SK-N-SH (cell line): ENCODE measurements around the gene PKP2. TPM values are rescaled to one million over a fixed set of nuclear protein-coding genes. Genes with fewer than 3 reads are reported as not detected.

Source experiments
- CTCF ChIA-PET: fragments of 300-600, 350-600 bp; formaldehyde crosslinking; extraction: SDS; loops from one replicate; lab custom pipeline; 2021; lab: Yijun Ruan, JAX
- POLR2A ChIA-PET: fragments of 350-600 bp; sonication (Branson Sonifier 250); formaldehyde crosslinking; extraction: SDS; loops from one replicate; lab custom pipeline; 2020; ENCODE audit warnings: antibody characterized with exemption, inconsistent platforms; lab: Yijun Ruan, JAX
- DNase-seq: peaks from one replicate; pipeline ENCODE4 v3.0.0; 2012
- H2AFZ ChIP-seq: fragments of 200-600 bp; sonication (generic); 2 replicates; pipeline ENCODE4 v1.8.1; 2016; ENCODE audit warnings: antibody characterized with exemption, mild to moderate bottlenecking, low read depth
- H3F3A ChIP-seq: fragments of 200-600 bp; sonication (generic); replicated peaks from 2 replicates; pipeline ENCODE3; 2016; ENCODE audit warnings: antibody characterized with exemption, mild to moderate bottlenecking; ENCODE audit not compliant: insufficient read depth
- H3K27ac ChIP-seq, 2 experiments: fragments of 200-500 bp in 1 of 2; fragments of 200-600 bp in 1 of 2; sonication (Bioruptor generic) in 1 of 2; sonication (generic), shearing (Covaris generic) in 1 of 2; 2 replicates each; pipeline versions ENCODE4 v1.5.1 to v1.6.1; 2014 to 2016; ENCODE audit warnings: low read depth in 2 of 2, inconsistent platforms in 1 of 2, low read length in 1 of 2, mild to moderate bottlenecking in 1 of 2, mixed read lengths in 1 of 2
- H3K27me3 ChIP-seq: fragments of 200-600 bp; sonication (generic), shearing (Covaris generic); 2 replicates; pipeline ENCODE4 v1.6.1; 2016; ENCODE audit warnings: mixed run types; ENCODE audit not compliant: insufficient read depth
- H3K36me3 ChIP-seq, 2 experiments: fragments of 200-500 bp in 1 of 2; fragments of 200-600 bp in 1 of 2; sonication (Bioruptor generic) in 1 of 2; sonication (generic) in 1 of 2; replicated peaks in 1 of 2; 2 replicates each; pipeline versions ENCODE3 to v1.5.1; 2014 to 2016; ENCODE audit warnings: low read length in 1 of 2, mild to moderate bottlenecking in 1 of 2; ENCODE audit not compliant: insufficient read depth in 2 of 2, control insufficient read depth in 1 of 2
- H3K4me1 ChIP-seq, 2 experiments: fragments of 200-500 bp in 1 of 2; fragments of 200-600 bp in 1 of 2; sonication (Bioruptor generic) in 1 of 2; sonication (generic), shearing (Covaris generic) in 1 of 2; 2 replicates each; pipeline versions ENCODE4 v1.5.1 to v1.6.1; 2014 to 2016; ENCODE audit warnings: low read depth in 1 of 2, low read length in 1 of 2, mixed run types in 1 of 2; ENCODE audit not compliant: insufficient read depth in 2 of 2, control insufficient read depth in 1 of 2
- H3K4me2 ChIP-seq: fragments of 200-600 bp; sonication (generic), shearing (Covaris generic); 2 replicates; pipeline ENCODE4 v1.6.1; 2017; ENCODE audit warnings: mixed run types
- H3K4me3 ChIP-seq, 2 experiments: fragments of 200-500 bp in 1 of 2; fragments of 200-600 bp in 1 of 2; sonication (Bioruptor generic) in 1 of 2; sonication (generic), shearing (Covaris generic) in 1 of 2; 2 replicates each; pipeline versions ENCODE4 v1.5.1 to v1.8.1; 2014 to 2016; ENCODE audit warnings: low read depth in 2 of 2, inconsistent platforms in 1 of 2, low read length in 1 of 2, mild to moderate bottlenecking in 1 of 2, mixed read lengths in 1 of 2, moderate library complexity in 1 of 2
- H3K79me2 ChIP-seq: fragments of 200-600 bp; sonication (generic); 2 replicates; pipeline ENCODE4 v1.8.1; 2017; ENCODE audit warnings: mild to moderate bottlenecking; ENCODE audit not compliant: insufficient read depth
- H3K9ac ChIP-seq: fragments of 200-600 bp; sonication (generic); 2 replicates; pipeline ENCODE4 v1.6.1; 2017; ENCODE audit warnings: mixed run types
- H3K9me2 ChIP-seq: fragments of 200-600 bp; sonication (generic); 2 replicates; pipeline ENCODE4 v1.6.1; 2017; ENCODE audit warnings: mixed run types
- H3K9me3 ChIP-seq: fragments of 200-600 bp; sonication (generic); 2 replicates; pipeline ENCODE4 v1.6.1; 2017; ENCODE audit warnings: mixed run types, mild to moderate bottlenecking, moderate library complexity
- H4K20me1 ChIP-seq: fragments of 200-600 bp; sonication (generic); 2 replicates; pipeline ENCODE4 v1.6.1; 2017; ENCODE audit warnings: mild to moderate bottlenecking, mixed run types; ENCODE audit not compliant: insufficient read depth
- ELF1 ChIP-seq: IDR thresholded peaks from 2 replicates; pipeline ENCODE4 v1.4.0; 2012
- EZH2phosphoT487 ChIP-seq: fragments of 200-600 bp; sonication (generic); IDR thresholded peaks from 2 replicates; pipeline ENCODE4 v1.6.1; 2017; ENCODE audit warnings: low read depth, mixed run types, mild to moderate bottlenecking, antibody characterized with exemption, moderate library complexity, borderline replicate concordance
- FOSL2 ChIP-seq: IDR thresholded peaks from 2 replicates; pipeline ENCODE4 v1.4.0; 2012; ENCODE audit warnings: low read depth, mild to moderate bottlenecking, moderate library complexity, borderline replicate concordance
- FOXJ3 ChIP-seq: sonication (generic); formaldehyde crosslinking; IDR thresholded peaks from 2 replicates; pipeline ENCODE4 v1.5.1; 2020; ENCODE audit warnings: mild to moderate bottlenecking, missing genetic modification reagents
- GATA2 ChIP-seq: sonication (generic); formaldehyde crosslinking; IDR thresholded peaks from 2 replicates; pipeline ENCODE4 v1.5.0; 2020; ENCODE audit warnings: mild to moderate bottlenecking, missing genetic modification reagents
- MEF2A ChIP-seq: IDR thresholded peaks from 2 replicates; pipeline ENCODE4 v1.4.0; 2012; ENCODE audit warnings: low read depth, borderline replicate concordance
- NFIC ChIP-seq: IDR thresholded peaks from 2 replicates; pipeline ENCODE4 v1.4.0; 2012; ENCODE audit warnings: borderline replicate concordance
- POLR2AphosphoS5 ChIP-seq: IDR thresholded peaks from 2 replicates; pipeline ENCODE4 v1.6.1; 2012; ENCODE audit warnings: low read depth, low read length
- RAD21 ChIP-seq: IDR thresholded peaks from 2 replicates; pipeline ENCODE4 v1.6.1; 2012; ENCODE audit warnings: mild to moderate bottlenecking, low read length
- TEAD4 ChIP-seq: IDR thresholded peaks from 2 replicates; pipeline ENCODE4 v1.4.0; 2012; ENCODE audit warnings: mild to moderate bottlenecking, borderline replicate concordance; ENCODE audit not compliant: insufficient read depth
- YY1 ChIP-seq: IDR thresholded peaks from 2 replicates; pipeline ENCODE4 v1.4.0; 2012; ENCODE audit warnings: low read depth, mild to moderate bottlenecking
- WGBS: methylation state at CpG from one replicate; pipeline ENCODE4 v1.1.6; 2017; ENCODE audit warnings: low lambda C conversion rate; 5-methylcytosine and 5-hydroxymethylcytosine counted together
- polyA plus RNA-seq, 3 experiments: library from polyadenylated mRNA; depleted of rRNA; stranded (reverse); fragments of >200 nt; gene quantifications; 2 replicates each; pipeline ENCODE4 v1.2.3, GENCODE V29; 2012
- TF ChIP-seq, protein P1 (sequence below): fragments of 200-600 bp; sonication (generic); IDR thresholded peaks from 2 replicates; pipeline ENCODE4 v1.6.1; 2017; ENCODE audit warnings: antibody characterized with exemption, mild to moderate bottlenecking, moderate library complexity
- TF ChIP-seq, protein P2 (sequence below): fragments of 150-350 bp; IDR thresholded peaks from 2 replicates; pipeline ENCODE4 v1.6.1; 2017; ENCODE audit warnings: antibody characterized with exemption, low read length, low read depth, borderline replicate concordance
- TF ChIP-seq, protein P3 (sequence below): IDR thresholded peaks from 2 replicates; pipeline ENCODE4 v1.6.1; 2012; ENCODE audit warnings: mild to moderate bottlenecking, low read depth, low read length, moderate library complexity
- TF ChIP-seq, protein P4 (sequence below): fragments of 150-350 bp; IDR thresholded peaks from 2 replicates; pipeline ENCODE4 v1.6.1; 2016; ENCODE audit warnings: mild to moderate bottlenecking, low read depth, low read length

The PKP2 gene
- polyA plus RNA-seq, 1 of the 3 experiments (the other 2 are of a cell fraction): 0.10 TPM

DNA sequence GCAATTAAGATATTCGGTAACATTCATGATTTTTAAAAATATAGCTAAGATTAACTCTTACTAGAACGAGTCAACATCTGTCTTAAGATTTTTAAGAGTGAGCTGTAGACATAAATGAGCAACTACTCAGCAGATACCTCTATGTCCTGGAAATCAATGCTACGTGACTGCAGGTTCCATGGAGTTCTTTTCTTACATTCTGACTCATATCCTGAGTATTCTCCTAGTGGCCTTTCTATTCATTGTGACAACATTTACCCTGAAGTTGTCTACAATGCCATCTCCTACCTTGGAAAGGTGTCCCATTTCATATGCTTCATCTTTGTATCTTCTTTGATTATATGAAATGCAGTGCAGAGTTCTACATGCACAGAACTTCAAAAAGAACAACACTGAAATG, 59.9 kb downstream of the PKP2 start:
- Histone ChIP-seq H3K4me3 (no peak overlapping the region), H3K36me3 (no peaks in the 10 kb centered on the region), H3K9me2 (no peaks in the 10 kb centered on the region), H3K9ac (no peak overlapping the region), H3K4me2 (no peak overlapping the region), H3K79me2 (no peaks in the 10 kb centered on the region), H3K4me1 (no peaks in the 10 kb centered on the region; a peak in 1 of 4 replicates), H3F3A (no peaks in the 10 kb centered on the region), H3K27me3 (no peaks in the 10 kb centered on the region), H4K20me1 (no peaks in the 10 kb centered on the region), H3K9me3 (no peaks in the 10 kb centered on the region), H2AFZ (no peak overlapping the region), H3K27ac (no peak overlapping the region)
- ChIA-PET CTCF (interaction anchor here (1.4 to 1.5 kb wide), 2 partner anchors 10 to 80 kb away, joined by 4 read pairs; partner anchors contain the start of gene YARS2), POLR2A (no interaction called here)
- no peak for TF ChIP-seq MEF2A
- TF ChIP-seq FOSL2: no peak
- TF ChIP-seq NFIC: no peak
- no peak for TF ChIP-seq POLR2AphosphoS5
- no peak for TF ChIP-seq ELF1
- no peak for TF ChIP-seq YY1
- no peak for TF ChIP-seq TEAD4
- TF ChIP-seq, protein P1, sequence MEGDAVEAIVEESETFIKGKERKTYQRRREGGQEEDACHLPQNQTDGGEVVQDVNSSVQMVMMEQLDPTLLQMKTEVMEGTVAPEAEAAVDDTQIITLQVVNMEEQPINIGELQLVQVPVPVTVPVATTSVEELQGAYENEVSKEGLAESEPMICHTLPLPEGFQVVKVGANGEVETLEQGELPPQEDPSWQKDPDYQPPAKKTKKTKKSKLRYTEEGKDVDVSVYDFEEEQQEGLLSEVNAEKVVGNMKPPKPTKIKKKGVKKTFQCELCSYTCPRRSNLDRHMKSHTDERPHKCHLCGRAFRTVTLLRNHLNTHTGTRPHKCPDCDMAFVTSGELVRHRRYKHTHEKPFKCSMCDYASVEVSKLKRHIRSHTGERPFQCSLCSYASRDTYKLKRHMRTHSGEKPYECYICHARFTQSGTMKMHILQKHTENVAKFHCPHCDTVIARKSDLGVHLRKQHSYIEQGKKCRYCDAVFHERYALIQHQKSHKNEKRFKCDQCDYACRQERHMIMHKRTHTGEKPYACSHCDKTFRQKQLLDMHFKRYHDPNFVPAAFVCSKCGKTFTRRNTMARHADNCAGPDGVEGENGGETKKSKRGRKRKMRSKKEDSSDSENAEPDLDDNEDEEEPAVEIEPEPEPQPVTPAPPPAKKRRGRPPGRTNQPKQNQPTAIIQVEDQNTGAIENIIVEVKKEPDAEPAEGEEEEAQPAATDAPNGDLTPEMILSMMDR: no peak
- TF ChIP-seq, protein P2, sequence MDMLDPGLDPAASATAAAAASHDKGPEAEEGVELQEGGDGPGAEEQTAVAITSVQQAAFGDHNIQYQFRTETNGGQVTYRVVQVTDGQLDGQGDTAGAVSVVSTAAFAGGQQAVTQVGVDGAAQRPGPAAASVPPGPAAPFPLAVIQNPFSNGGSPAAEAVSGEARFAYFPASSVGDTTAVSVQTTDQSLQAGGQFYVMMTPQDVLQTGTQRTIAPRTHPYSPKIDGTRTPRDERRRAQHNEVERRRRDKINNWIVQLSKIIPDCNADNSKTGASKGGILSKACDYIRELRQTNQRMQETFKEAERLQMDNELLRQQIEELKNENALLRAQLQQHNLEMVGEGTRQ: no peak
- no peak for TF ChIP-seq EZH2phosphoT487
- TF ChIP-seq FOXJ3 (CRISPR knock-in tag): no peak
- TF ChIP-seq, protein P3, sequence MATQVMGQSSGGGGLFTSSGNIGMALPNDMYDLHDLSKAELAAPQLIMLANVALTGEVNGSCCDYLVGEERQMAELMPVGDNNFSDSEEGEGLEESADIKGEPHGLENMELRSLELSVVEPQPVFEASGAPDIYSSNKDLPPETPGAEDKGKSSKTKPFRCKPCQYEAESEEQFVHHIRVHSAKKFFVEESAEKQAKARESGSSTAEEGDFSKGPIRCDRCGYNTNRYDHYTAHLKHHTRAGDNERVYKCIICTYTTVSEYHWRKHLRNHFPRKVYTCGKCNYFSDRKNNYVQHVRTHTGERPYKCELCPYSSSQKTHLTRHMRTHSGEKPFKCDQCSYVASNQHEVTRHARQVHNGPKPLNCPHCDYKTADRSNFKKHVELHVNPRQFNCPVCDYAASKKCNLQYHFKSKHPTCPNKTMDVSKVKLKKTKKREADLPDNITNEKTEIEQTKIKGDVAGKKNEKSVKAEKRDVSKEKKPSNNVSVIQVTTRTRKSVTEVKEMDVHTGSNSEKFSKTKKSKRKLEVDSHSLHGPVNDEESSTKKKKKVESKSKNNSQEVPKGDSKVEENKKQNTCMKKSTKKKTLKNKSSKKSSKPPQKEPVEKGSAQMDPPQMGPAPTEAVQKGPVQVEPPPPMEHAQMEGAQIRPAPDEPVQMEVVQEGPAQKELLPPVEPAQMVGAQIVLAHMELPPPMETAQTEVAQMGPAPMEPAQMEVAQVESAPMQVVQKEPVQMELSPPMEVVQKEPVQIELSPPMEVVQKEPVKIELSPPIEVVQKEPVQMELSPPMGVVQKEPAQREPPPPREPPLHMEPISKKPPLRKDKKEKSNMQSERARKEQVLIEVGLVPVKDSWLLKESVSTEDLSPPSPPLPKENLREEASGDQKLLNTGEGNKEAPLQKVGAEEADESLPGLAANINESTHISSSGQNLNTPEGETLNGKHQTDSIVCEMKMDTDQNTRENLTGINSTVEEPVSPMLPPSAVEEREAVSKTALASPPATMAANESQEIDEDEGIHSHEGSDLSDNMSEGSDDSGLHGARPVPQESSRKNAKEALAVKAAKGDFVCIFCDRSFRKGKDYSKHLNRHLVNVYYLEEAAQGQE: no peak
- TF ChIP-seq, protein P4, sequence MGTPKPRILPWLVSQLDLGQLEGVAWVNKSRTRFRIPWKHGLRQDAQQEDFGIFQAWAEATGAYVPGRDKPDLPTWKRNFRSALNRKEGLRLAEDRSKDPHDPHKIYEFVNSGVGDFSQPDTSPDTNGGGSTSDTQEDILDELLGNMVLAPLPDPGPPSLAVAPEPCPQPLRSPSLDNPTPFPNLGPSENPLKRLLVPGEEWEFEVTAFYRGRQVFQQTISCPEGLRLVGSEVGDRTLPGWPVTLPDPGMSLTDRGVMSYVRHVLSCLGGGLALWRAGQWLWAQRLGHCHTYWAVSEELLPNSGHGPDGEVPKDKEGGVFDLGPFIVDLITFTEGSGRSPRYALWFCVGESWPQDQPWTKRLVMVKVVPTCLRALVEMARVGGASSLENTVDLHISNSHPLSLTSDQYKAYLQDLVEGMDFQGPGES: no peak
- no peak for TF ChIP-seq RAD21
- no peak for TF ChIP-seq GATA2 (CRISPR knock-in tag)
- WGBS: 30% methylated on average over 3 of the region's 3 CpGs
- no peak for DNase-seq
